ENCODE data around the gene MRPL1.

The MRPL1 gene

DNA sequence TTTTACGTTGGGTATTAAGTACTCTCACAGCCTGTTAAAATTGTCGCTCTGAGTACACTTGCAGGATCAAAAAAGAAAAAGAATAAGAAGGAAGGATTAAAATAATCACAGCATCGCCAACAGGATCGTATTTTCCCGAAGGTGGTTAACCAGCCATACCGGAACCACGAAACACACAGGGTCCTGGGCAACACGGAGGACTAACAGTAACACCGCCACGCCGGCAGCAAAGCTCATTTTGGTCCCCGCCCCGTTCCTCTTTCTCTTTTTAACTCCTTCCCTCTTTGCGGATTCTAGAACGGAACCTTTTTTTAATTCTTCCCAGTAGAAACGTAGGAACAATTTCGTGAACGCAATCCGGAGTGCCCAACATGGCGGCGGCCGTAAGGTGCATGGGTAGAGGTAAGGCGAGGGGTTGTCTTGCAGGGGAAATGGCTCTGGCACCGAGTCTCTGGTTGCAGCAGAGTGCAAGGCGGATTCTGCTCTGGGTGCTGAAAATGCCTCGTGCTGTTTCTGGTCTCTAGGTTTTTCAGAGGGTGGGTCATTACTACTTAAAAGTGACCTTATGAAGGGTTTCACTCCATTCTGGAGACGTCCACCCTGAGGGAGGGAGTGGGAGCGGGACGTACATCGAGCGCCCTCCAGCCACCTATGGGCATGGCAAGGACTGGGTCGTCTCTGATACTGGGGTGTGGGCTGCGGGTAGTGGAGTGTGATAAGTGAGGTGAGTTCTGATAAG lies at the start of gene MRPL1:
MRPL1 (plus strand) TSS at position 353 of the 739 bp plus-strand sequence; CDS start at position 372, 19 bp downstream.
- in situ Hi-C loops (cut with MboI; ENCODE audit: low sequenced_read_pairs), result no loop called here

DNA sequence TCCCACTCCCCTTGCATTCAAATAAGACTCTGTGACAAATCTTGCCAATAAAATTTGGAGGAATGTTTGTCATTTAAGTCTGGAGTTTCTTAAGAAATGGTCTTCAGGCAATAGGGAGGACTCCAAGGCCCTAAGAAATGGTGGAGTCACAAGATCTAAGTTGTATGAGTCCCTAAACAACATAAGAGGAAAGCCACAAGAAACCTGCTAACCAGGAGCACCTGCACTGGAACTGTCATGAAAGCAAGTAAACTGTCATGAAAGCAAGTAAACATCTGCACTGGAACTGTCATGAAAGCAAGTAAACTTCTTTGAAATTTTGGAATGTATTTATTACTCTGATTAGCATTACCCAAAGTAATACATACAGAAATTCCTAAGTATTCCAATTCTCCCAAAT lies 47.0 kb upstream of the MRPL1 start:
- in situ Hi-C loops (cut with MboI; ENCODE audit: low sequenced_read_pairs), result no loop called here

DNA sequence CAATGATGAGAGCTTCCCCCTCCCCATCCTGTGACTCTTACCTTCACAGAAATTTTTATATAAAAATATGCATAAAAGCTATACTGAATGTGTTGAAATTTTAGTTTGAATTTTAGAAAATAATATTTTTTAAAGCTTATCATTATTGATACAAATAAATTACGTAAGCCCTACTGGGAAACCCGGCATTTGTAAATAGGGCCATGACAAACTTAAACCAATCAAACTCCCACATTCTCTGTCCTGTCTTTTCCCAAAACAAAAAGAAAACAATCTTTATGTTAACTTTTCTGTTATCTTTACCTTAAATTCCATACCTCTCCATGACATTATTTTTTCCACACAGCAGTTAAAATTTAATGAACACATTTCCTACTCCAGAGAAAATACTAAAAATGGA lies 46.1 kb upstream of the MRPL1 start:
- in situ Hi-C loops (cut with MboI; ENCODE audit: low sequenced_read_pairs), result no loop called here

DNA sequence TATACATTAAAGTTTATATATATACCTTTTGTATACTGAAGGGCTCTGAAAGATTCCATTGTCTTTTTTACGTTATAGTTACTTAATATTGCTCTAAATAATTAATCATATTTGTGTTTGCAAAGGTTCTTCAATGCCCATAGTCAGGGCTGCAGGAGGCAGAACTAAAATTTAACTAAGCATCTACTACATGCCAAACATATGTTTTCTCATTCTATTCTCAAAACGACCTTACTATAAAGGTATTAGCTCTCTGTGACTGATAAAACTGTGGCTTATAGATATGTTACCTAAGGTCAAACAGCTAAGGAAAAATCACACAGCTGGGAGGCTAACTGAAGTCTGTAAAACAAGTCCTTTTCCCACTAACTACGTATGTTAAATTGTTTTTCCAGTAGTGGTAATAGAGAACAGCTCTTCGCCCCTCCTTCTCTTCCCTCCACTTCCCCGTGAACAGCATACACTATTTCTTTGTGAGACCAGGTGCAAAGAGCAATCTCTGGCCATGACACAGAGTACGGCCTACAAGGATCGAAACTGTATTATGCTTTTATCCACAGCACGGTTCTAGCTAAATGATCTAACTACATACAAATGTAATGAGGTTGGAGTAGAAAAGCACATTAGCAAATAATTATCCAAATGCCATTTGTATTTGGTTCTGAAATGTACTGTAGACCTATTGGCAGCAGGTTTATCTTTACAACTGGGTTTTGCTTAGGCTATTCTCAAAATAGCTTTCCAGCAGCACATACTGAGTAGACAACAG lies 45.1 kb upstream of the MRPL1 start:
- in situ Hi-C loops (cut with MboI; ENCODE audit: low sequenced_read_pairs), result no loop called here

DNA sequence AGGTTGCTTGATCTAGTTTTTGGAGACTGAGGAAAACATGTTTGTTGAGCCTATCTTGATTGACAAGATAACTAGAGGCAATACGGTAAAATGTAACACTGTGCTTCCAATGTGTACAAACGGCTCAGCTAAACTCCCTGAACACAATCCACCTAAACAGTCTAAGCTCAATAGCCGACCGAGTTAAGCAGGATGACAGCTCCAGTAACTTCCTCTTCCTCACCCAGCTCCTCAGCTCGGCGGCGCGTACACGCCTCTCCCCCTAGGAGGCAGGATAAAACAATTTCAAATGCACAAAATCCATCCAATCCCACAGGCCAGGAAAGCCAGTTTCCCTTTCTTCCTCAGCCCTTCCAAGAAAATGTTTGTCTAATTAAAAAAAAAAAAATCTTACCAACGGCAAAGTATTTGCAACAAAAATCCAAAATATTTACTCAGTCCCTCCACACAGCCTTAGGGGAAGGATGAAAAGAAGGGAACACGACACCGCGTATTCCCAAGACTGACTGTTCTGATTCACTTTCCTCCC lies 44.5 kb upstream of the MRPL1 start:
- in situ Hi-C loops (cut with MboI; ENCODE audit: low sequenced_read_pairs), result no loop called here

DNA sequence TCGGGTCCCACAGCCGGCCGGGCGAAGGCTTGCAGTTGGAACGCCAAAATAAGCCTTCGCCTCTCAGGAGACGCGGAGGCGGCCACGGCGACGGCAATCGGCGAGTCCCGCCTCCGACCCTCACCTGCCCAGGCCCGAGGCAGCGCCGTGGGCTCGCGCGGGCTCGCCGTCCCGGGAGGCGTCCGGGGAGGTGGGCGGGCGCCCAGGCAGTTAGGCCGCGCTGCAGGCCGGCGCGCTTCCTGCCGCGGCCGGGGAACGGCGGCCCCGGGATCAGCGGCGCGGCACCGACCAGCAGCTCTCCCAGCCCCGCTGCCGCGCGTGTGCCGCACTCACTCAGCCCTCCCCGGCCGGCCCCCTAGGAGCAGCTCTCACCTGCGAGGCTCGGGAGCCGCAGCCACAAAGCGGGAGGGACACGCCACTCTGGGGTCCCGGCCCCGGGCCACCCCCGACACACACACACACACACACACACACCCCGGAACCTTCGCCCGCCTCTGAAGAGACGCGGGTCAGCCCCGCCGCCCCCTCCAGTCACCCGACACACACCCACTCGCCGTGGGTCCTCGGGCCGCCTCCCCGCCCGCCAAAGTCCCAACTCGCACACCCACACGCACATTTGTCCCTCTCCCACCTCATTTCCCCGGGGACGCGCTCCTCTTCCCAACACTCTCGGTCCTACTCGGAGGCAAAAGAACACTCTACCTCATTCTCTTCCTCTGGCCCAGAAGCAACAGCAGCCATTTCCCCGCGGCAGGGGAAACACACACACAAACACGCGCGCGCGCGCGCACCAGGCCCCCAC lies 43.8 kb upstream of the MRPL1 start, which contains the start of gene CNOT6L:
CNOT6L (minus strand) TSS at position 767 of the 802 bp plus-strand sequence; CDS start at position 707, 60 bp downstream.
- in situ Hi-C loops (cut with MboI; ENCODE audit: low sequenced_read_pairs), result no loop called here

DNA sequence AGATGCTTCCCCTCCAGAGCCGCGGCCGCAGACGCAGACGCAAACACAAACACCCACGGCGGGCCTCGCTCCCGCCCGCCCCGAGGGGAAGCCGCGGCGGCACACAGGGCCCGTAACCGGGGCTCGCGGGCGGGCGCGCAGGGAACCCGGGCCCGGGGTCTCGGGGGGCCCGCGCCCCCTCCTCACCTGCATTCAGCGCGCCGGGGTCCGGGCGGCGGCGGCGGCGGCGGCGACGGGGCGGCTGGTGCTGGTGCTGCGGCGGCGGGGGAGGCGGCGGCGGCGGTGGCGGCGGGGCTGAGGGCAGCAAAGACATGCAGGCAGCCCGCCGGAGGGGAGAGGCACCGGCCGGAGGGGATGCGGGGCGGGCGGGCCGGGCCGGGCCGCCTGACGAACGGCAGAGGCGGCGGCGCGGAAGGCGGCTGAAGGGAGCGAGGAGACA lies 43.2 kb upstream of the MRPL1 start:
- in situ Hi-C loops (cut with MboI; ENCODE audit: low sequenced_read_pairs), result no loop called here

DNA sequence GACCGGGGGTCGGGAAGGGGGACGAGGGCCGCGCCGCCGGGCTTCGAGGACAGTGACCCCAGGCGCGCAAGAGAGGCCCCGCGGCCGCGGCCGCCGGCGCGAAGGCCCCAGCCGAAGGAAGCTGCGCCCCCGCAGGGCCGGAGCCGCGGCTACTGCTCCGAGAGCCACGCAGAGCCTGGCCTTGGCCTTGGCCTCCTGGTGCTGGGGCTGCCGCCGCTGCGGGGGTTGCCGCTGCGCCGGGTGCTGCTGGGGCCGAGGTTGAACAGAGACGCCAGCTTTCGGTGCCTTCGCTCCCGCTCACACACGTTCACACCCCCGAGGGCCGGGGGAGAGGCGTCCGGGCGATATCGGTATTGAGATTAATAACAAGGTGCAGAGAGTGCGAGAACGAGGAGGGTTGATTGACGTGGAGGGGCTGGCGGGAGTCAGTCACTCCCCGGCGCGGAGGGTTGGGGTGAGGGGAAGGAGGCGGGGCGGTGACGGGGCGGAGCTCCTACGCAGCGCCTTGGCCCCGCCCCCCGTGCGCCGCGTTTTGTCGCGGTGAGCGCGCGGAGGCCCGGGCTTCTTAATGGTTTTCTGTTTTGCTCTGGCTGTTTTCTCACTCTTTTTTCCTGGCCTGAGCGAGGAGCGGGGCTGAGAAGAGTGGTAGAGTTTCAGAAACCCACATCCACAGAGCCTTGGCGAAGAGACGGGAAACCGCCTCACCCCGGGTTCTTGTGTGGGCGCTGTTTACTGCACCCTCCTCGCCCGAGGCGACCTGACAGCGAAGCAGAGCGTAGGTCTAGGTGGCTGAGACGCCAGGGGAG lies 42.6 kb upstream of the MRPL1 start:
- in situ Hi-C loops (cut with MboI; ENCODE audit: low sequenced_read_pairs), result no loop called here

DNA sequence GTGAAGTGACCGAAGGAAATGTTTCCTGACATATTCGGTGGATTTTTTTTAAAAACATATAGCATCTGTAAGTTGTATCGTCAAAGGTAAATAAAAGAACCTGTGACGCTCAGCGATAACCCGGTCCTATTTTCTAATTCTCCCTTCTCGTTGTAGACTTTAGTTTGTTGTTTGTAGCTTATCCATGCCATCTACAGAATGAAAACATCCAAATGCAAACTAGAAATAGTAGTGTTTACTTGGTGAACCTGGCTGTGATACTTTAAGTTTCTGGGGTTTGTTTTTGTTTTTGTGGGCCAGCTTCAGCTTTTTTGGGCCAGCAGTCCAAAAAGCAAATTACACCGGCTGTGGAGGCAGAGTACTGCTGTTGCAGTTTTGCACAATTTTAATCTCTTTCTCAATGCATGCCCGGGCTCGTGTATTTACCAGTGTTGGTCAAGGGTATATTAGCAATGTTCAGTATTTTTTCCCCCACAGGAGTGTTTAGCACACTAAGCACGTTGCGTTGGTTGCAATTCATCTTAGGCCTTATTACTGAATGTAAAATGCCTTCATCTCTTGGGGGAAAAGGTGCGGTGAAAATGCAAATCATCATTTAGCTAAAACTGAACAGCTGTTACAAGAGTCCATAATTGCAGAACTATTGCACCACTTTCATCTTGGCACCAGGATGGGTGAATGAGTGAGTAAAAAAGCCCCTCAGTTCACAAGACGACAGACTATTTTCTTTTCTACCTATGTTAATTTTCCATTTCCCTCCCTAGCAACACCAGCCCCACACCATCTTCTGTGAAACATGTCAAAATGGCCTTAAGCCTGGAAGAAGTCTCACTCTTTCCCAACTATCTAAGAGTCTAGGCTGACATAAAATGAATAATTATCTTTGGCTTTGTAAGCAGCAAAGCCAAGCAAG lies 41.7 kb upstream of the MRPL1 start:
- in situ Hi-C loops (cut with MboI; ENCODE audit: low sequenced_read_pairs), result no loop called here

DNA sequence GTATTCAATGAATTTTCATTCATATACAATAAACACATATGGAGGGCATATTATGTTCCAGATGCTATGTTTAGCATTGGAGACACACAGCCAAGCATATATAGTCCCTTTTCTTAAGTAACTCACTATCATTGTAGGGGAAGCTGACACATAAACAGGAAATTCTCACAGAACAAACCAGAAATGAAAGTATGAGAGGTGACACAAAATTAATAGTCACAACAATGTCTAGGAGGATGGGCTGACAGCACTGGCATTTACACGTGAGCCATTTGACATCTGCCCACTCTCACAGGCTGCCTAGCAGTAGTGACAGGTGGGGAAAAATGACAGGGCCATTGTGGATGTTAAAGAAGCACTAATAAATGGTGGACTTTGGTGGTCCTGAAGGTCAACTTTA lies 40.9 kb upstream of the MRPL1 start:
- in situ Hi-C loops (cut with MboI; ENCODE audit: low sequenced_read_pairs), result no loop called here

DNA sequence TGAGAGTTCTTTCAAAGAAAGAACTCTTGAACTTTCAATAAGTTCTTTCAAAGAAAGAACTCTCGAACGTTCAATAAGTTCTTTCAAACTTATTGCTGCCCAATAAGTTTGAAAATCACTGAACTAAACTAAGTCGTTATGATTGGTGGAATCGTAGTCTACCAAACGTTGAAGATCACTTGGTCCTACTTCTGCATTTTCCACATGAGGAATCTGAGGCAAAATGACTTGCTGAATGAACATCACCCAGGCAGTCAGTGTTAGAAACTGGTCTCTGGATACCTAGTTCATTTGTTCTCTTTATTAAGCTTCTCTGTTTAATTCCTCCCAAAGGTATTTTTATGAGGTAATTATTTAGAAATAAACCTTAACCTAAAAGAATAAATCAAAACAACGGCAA lies 36.4 kb upstream of the MRPL1 start:
- in situ Hi-C loops (cut with MboI; ENCODE audit: low sequenced_read_pairs), result no loop called here

DNA sequence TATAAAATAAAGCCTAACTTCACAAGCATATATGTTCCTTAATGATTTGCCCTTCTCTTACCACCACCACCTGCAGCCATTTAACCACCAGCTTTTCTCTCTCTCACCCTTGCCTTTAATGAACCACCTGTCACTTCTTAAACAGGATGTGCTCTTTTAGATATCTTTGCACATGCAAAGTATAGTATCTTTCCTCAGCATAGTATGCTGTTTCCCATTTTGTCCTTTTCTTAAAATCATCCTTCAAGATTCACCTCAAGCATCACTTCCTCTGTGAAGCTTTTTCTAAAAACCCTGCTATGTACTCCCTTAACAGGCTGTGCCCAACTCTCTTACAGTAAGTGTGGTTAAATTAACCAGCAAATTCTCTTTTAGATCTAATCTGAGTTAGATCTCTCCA lies 35.3 kb upstream of the MRPL1 start:
- in situ Hi-C loops (cut with MboI; ENCODE audit: low sequenced_read_pairs), result no loop called here

DNA sequence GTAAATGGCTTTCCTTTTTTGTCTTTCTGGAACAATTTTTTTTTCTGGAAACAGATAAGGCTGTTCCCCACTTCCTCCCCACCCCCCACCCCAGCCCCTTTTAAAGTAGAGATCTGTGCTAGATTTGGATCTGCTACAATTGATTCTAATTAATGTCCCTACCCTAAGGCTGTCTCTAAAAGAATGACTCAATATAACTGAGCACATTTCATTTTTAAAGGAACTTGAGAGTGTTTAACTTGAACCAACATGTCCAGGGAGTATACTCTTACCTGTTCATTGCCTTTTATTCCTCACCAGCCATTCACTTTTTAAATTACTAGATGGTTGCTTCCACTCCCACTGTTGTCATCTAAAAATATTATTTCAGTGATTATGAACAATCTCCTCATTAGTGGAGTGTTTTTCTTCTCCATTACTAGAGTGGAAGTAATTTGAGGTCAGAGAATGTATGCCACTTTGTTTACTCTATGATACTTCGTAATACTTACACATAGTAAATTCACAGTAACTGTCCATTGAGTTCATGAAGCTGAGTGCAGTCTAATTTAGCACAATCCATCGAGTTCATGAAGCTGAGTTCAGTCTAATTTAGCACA lies 29.4 kb upstream of the MRPL1 start:
- in situ Hi-C loops (cut with MboI; ENCODE audit: low sequenced_read_pairs), result no loop called here

DNA sequence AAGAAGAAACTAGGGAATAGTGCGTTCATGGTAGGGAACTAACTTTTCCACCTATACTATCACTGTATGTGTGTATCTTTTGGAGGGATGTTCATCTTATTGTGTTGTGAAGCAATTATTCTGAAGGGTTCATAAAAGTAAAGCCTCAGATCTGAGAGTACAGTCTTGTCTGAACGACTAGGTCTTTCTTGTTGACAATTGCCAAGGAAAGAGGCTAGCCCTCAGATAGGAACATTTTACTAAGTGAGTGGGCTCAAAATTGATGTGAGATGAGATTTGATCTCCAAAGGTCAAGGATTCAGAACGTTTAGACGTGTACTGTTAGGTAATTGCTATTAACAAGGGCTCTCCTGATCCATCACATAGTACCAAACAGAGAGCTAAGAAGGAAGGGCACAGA lies 28.2 kb upstream of the MRPL1 start:
- in situ Hi-C loops (cut with MboI; ENCODE audit: low sequenced_read_pairs), result no loop called here

DNA sequence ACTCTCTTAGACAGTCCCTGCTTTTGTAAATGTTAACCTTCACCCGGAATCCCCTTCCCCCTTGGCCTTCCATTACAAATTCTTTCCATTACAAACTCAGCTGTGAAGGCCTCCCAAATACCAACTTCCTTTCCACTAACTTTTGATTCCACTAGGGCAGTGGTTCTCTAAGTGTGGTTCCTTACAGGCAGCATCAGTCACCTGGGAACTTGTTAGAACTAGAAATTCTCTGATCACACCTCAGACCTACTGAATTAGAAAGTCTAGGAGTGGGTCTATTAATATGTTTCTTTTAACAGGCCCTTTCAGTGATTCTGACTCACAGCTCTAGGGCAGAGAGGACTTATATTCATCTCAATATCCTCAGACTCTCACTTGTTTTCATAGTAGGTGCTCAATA lies 19.0 kb upstream of the MRPL1 start:
- in situ Hi-C loops (cut with MboI; ENCODE audit: low sequenced_read_pairs), result no loop called here

DNA sequence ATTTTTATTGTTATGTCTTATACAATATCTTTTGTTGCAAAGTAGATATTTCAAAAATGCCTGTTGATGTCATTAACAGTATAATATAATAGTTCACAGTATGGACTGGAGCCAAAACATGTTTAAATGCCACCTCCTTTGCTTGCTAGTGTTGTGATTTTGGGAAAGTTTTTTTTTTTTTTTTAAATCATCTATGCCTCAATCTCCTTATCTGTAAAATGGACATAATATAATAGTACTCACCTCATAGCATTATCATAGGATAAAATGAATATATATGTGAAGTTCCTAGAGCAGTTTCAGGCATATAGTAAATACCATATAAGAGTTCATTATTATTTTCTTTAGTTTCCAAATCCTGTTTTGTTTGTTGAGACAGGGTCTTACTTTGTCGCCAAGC lies 18.3 kb upstream of the MRPL1 start:
- in situ Hi-C loops (cut with MboI; ENCODE audit: low sequenced_read_pairs), result no loop called here

DNA sequence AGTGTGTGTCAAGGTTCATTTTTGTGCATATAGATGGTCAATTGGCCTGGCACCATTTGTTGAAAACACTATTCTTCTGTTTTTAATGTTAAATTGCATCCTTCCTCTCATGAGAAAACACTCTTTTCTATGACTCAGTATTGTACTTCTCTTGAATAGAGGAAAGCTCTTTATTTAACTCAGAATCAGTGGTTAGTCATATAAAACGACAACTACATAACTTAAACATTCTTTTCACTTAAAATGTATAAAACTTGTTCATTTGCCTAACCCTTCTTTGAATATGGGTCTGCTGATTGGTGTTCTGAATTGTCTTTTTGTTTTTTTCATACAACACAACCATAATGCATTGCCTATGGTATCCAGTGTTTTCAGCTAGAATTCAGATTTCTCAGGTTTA lies 17.2 kb upstream of the MRPL1 start:
- in situ Hi-C loops (cut with MboI; ENCODE audit: low sequenced_read_pairs), result no loop called here

DNA sequence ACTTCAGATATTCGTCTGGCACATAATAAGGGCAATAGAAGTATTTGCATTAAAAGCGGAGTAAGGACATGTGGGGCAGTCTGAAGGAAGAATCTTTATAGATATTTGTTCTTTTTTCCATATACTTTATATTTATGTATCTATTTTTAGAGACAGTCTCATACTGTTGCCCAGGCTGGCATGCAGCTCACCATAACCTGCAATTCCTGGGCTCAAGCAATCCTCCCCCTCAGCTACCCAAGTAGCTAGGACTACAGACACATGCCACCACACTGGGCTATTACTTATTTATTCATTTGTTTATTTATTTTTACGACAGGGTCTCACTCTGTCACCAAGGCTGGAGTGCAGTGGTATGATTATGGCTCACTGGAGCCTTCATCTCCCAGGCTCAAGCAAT lies 16.7 kb upstream of the MRPL1 start:
- in situ Hi-C loops (cut with MboI; ENCODE audit: low sequenced_read_pairs), result no loop called here

DNA sequence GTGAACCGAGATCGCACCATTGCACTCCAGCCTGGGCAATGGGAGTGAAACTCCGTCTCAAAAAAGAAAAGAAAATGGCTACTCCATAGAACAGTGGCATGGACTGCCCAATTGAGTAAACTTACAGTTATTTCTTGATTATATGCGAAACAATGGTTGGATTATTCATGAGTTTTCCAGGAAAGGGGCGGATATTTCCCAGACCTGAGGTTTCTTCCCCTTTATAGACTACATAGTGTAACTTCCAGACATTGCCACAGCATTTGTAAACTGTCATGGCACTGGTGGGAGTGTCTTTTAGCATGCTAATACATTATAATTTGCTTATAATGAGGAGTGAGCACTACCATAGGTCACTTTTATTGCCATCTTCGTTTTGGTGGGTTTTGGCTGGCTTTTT lies 14.1 kb upstream of the MRPL1 start:
- in situ Hi-C loops (cut with MboI; ENCODE audit: low sequenced_read_pairs), result no loop called here

All from HL-60/S4 treated with retinoic acid at 250 ng/mL for 4 days and 3 days (cell line).